Neutrophil (primary cell): ENCODE data around the gene B3GNT2.
"Not testable (repeated sequence)": the region's sequence is repeated elsewhere in the genome, so short reads cannot be mapped to it uniquely, and the experiment has no call there.

ENCODE experiments used
- H3K27ac ChIP-seq: fragments of 200-600 bp; sonication (generic); 2 replicates; pipeline ENCODE4 v1.5.1; 2016; ENCODE audit warnings: mild to moderate bottlenecking, moderate library complexity
- H3K27me3 ChIP-seq: fragments of 200-600 bp; sonication (generic); 2 replicates; pipeline ENCODE4 v1.6.0; 2016; ENCODE audit warnings: mild to moderate bottlenecking
- H3K36me3 ChIP-seq: fragments of 200-600 bp; sonication (generic); 2 replicates; pipeline ENCODE4 v1.5.1; 2017
- H3K4me1 ChIP-seq, 2 experiments: fragments of 200-600 bp in 1 of 2; sonication (generic) in 1 of 2; 1 replicate in 1 of 2; 2 replicates in 1 of 2; pipeline versions ENCODE4 v1.5.1 to v1.6.1; 2013 to 2016; ENCODE audit warnings: low read depth in 1 of 2, low read length in 1 of 2, mild to moderate bottlenecking in 1 of 2, moderate library complexity in 1 of 2; ENCODE audit not compliant: control insufficient read depth in 1 of 2, insufficient read depth in 1 of 2
- H3K4me3 ChIP-seq, 2 experiments: fragments of 200-600 bp in 1 of 2; sonication (generic) in 1 of 2; 1 replicate in 1 of 2; 2 replicates in 1 of 2; pipeline ENCODE4 v1.5.1; 2013 to 2016; ENCODE audit warnings: low read depth in 1 of 2, low read length in 1 of 2, mild to moderate bottlenecking in 1 of 2, moderate library complexity in 1 of 2
- H3K9me3 ChIP-seq: fragments of 200-600 bp; sonication (generic); 2 replicates; pipeline ENCODE4 v1.5.1; 2016
- CTCF ChIP-seq: fragments of 200-600 bp; sonication (generic); IDR thresholded peaks from 2 replicates; pipeline ENCODE4 v1.5.1; 2016; ENCODE audit warnings: antibody characterized with exemption

B3GNT2 gene

GRCh38 chr2:62151306-62151638, 44.6 kb upstream of the B3GNT2 start:
- no peaks in the 10 kb centered on the region for H3K9me3 ChIP-seq
- no peak overlapping the region for H3K4me3 ChIP-seq
- H3K36me3 ChIP-seq = no peaks in the 10 kb centered on the region
- H3K27ac ChIP-seq = no peak overlapping the region
- TF ChIP-seq CTCF = no peak
- H3K4me1 ChIP-seq = peaks cover 8 to 11% of the 10 kb centered on the region in 2 experiments
- H3K27me3 ChIP-seq = no peaks in the 10 kb centered on the region

DNA sequence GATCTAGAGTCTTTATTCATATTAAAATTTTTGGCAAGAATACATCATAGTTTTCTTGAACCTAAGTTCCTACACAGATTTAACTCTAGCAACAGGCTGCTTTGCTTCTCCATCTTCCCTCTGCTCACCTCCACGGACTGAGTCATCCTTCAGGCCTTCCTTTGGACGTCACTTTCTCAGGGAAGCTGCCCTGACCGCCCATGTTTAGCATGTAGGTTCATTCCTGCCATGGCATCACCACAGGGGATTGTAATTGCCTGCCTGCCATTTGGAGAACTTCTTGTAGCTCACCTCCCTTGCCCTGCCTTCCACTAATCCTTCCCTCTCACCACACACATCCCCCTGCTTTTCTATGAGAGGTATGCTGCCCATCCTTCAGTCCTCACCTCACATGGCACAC, 43.9 kb upstream of the B3GNT2 start:
- TF ChIP-seq CTCF = no peak
- Histone ChIP-seq H3K9me3 (no peaks in the 10 kb centered on the region), H3K27ac (no peak overlapping the region), H3K4me3 (no peak overlapping the region), H3K27me3 (no peaks in the 10 kb centered on the region), H3K4me1 (peaks cover 8 to 11% of the 10 kb centered on the region in 2 experiments), H3K36me3 (no peaks in the 10 kb centered on the region)

DNA sequence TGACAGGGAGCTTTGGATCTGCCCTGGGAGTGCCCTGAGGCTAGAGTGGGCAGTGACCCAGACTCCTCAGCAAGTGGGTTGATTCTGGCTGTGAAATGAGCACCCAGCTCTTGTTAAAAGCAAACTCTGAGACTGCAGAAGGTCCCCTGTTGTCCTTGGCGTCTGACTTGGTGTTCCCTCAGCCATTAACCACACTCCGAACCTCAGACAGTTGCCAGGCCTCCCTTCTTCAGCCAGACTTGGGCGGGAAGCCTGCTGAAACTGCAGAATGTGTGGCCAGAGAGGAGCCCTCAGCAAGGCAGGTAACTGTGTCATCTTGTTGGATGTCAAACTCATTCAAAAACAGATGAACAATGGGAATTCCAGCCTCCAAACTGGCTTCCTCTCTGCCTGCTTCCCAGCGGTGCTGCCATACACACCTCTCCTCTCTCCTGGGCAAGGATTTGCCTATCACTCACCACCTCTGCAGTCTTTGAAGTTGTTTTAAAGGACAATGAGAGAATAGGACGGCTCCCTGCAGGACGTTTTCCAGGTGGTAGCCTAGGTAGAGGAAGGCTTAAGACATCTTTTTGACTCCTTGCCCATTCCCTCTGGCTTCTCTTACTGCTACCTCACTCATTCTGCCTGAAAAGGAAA, 38.9 kb upstream of the B3GNT2 start:
- Histone ChIP-seq H3K9me3 (no peaks in the 10 kb centered on the region), H3K27ac (no peak overlapping the region), H3K4me1 (peaks cover 8 to 11% of the 10 kb centered on the region in 2 experiments), H3K27me3 (no peaks in the 10 kb centered on the region), H3K4me3 (no peak overlapping the region), H3K36me3 (no peaks in the 10 kb centered on the region)
- TF ChIP-seq CTCF = no peak

GRCh38 chr2:62158444-62159121, 37.3 kb upstream of the B3GNT2 start:
- Histone ChIP-seq H3K36me3 (no peaks in the 10 kb centered on the region), H3K27ac (no peak overlapping the region), H3K9me3 (no peaks in the 10 kb centered on the region), H3K27me3 (no peaks in the 10 kb centered on the region), H3K4me3 (no peak overlapping the region), H3K4me1 (peaks cover 8% of the 10 kb centered on the region in 2 experiments)
- TF ChIP-seq CTCF = no peak

GRCh38 chr2:62160691-62161090, 35.2 kb upstream of the B3GNT2 start:
- H3K9me3 ChIP-seq, H3K4me3 ChIP-seq, H3K4me1 ChIP-seq, H3K27ac ChIP-seq, H3K27me3 ChIP-seq, H3K36me3 ChIP-seq: not testable (repeated sequence)

DNA sequence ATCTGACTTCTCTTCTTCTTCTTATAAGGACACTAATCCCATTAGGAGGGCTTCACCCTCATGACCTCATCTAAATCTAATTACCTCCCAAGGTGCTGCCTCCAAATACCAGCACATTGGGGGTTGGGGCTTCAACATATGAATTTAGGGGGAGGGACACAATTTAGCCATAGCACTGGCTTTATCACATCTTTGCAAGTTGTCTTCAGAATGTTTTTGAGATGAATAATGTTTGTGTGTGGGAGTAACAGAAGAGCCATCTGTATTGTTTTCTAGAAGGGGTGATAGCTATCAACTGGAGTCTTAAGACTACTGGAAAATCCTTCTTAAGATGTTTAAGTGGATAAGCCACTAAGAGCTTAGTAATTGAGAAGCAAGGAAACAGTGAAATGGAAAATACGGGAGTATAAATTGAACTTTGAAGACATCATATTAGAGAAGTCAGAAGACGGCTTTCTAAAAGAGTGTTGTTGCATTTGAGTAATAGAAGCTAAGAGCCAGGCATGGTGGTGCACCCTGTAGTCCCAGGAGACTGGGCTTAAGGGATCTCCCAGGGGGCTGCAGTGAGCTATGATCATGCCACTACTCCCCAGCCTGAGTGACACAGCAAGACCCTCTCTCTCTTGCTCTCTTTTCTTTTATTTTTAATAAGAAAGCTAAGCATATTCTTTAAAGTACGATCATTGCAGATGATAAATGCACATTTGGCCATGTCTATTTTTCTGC, 32.6 kb upstream of the B3GNT2 start:
- no peak overlapping the region for H3K4me3 ChIP-seq
- TF ChIP-seq CTCF = no peak
- H3K27me3 ChIP-seq = no peaks in the 10 kb centered on the region
- H3K9me3 ChIP-seq = no peaks in the 10 kb centered on the region
- H3K27ac ChIP-seq = no peak overlapping the region
- no peaks in the 10 kb centered on the region for H3K4me1 ChIP-seq
- H3K36me3 ChIP-seq = no peaks in the 10 kb centered on the region
